Activated T-helper 1 cell treated with anti-CD3 and anti-CD28 coated beads, Interleukin-12 subunit alpha, Interleukin-12 subunit beta, Interleukin-2, Interleukin-4 antibody, amounts not matched to agents 30 ng/mL and 10 ng/mL and 1 ng/mL, durations not matched to agents 14 hours and 24 hours and 36 hours (primary cell): ENCODE data around the gene LGALS12. TPM values are rescaled to one million over a fixed set of nuclear protein-coding genes. Genes with fewer than 3 reads are reported as not detected.
"Not testable (repeated sequence)": the region's sequence is repeated elsewhere in the genome, so short reads cannot be mapped to it uniquely, and the experiment has no call there.

Experiments used
- DNase-seq: peaks from one replicate; pipeline ENCODE4 v3.0.0; 2021; ENCODE audit warnings: low spot score
- H3K27ac Mint-ChIP-seq: one replicate; pipeline ENCODE4 v1.8.0; 2021; ENCODE audit warnings: mild to moderate bottlenecking, mixed read lengths
- H3K27me3 Mint-ChIP-seq: one replicate; pipeline ENCODE4 v1.8.0; 2022; ENCODE audit warnings: mild to moderate bottlenecking, moderate library complexity, mixed read lengths; ENCODE audit not compliant: insufficient read depth
- H3K36me3 Mint-ChIP-seq: one replicate; pipeline ENCODE4 v1.8.0; 2021; ENCODE audit warnings: low read depth, mixed read lengths
- H3K4me1 Mint-ChIP-seq: one replicate; pipeline ENCODE4 v1.8.0; 2021; ENCODE audit warnings: low read depth, mixed read lengths
- H3K4me3 Mint-ChIP-seq: one replicate; pipeline ENCODE4 v1.8.0; 2021; ENCODE audit warnings: mild to moderate bottlenecking, moderate library complexity, mixed read lengths
- H3K9me3 Mint-ChIP-seq: one replicate; pipeline ENCODE4 v1.8.0; 2021; ENCODE audit warnings: mixed read lengths
- intact Hi-C: fragments of 100-400 bp; cut with micrococcal nuclease; formaldehyde crosslinking; loops from one replicate; pipeline ENCODE4 v1.15.1; 2024
- total RNA-seq: library from RNA; stranded (reverse); gene quantifications from 2 replicates; pipeline ENCODE4 v1.2.3, GENCODE V29; 2022

LGALS12 gene
- total RNA-seq, 1 donor from 2014 or later: not detected

DNA sequence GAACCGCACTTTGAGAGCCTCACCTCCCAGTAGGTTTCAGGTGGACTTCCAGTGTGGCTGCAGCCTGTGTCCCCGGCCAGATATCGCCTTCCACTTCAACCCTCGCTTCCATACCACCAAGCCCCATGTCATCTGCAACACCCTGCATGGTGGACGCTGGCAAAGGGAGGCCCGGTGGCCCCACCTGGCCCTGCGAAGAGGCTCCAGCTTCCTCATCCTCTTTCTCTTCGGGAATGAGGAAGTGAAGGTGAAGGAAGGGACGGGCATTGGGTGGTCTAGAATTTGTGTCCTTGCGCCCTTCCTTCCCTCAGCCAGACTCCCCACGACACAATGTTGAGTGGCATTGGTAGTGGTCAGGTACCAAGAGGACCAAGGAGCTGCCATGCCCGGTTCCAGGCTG, 2.9 kb downstream of the LGALS12 start:
- intact Hi-C loops: no loop called here
- Mint-ChIP-seq H3K27ac (no peak overlapping the region), H3K27me3 (peaks cover 4% of the 10 kb centered on the region), H3K4me3 (no peak overlapping the region), H3K4me1 (no peaks in the 10 kb centered on the region), H3K9me3 (no peaks in the 10 kb centered on the region), H3K36me3 (no peaks in the 10 kb centered on the region)
- no peak for DNase-seq

GRCh38 chr11:63510360-63511047, 4.6 kb downstream of the LGALS12 start:
- Mint-ChIP-seq H3K4me1 (no peaks in the 10 kb centered on the region), H3K27me3 (peaks cover 4% of the 10 kb centered on the region), H3K4me3 (no peak overlapping the region), H3K36me3 (no peaks in the 10 kb centered on the region), H3K9me3 (no peaks in the 10 kb centered on the region), H3K27ac (no peak overlapping the region)
- intact Hi-C loops: no loop called here
- DNase-seq: no peak

GRCh38 chr11:63511048-63511748, 5.3 kb downstream of the LGALS12 start:
- Mint-ChIP-seq H3K9me3 (no peaks in the 10 kb centered on the region), H3K4me3 (no peak overlapping the region)
- intact Hi-C loops: no loop called here

DNA sequence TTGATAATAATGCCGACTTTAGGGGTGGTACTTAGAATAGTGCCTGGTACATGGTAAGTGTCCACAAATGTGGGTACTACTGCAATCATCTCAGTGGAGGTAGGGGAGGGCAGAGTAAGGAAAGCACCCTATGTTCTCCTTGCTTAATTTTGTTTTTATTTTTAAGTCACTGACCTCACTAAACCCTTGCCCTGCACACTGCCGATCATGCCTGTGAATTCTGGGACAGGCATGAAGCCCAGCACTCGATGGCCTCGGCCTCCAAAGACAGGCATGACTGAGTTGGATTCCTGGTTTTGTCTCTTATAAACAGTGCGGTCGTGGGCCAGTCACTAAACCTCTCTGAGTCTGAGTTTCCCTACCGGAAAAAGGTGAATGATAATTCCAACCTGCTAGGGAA, 6.9 kb downstream of the LGALS12 start:
- Mint-ChIP-seq H3K36me3 (no peaks in the 10 kb centered on the region), H3K4me3 (no peak overlapping the region), H3K9me3 (no peaks in the 10 kb centered on the region), H3K27ac (no peak overlapping the region), H3K27me3 (peaks cover 4% of the 10 kb centered on the region), H3K4me1 (no peaks in the 10 kb centered on the region)
- DNase-seq: no peak
- intact Hi-C loops: no loop called here

More at GRCh38 chr11:63511048-63511748, 5.3 kb downstream of the LGALS12 start:
- no peaks in the 10 kb centered on the region for H3K36me3 Mint-ChIP-seq
- no peak for DNase-seq
- no peaks in the 10 kb centered on the region for H3K4me1 Mint-ChIP-seq
- peaks cover 4% of the 10 kb centered on the region for H3K27me3 Mint-ChIP-seq
- H3K27ac Mint-ChIP-seq: no peak overlapping the region

DNA sequence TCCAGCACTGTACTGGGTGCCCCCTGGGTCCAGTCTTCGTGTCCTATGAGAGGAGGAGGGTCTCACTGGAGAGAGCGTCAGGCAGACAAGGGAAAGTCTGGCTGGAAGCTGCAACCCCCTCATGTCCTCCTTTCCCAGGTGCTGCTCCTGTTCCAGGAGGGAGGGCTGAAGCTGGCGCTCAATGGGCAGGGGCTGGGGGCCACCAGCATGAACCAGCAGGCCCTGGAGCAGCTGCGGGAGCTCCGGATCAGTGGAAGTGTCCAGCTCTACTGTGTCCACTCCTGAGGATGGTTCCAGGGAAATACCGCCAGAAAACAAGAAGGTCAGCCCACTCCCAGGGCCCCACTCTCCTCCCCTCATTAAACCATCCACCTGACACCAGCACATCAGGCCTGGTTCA, 10.2 kb downstream of the LGALS12 start:
- no peaks in the 10 kb centered on the region for H3K36me3 Mint-ChIP-seq
- no peak for DNase-seq
- H3K4me1 Mint-ChIP-seq: peaks cover 12% of the 10 kb centered on the region
- no peaks in the 10 kb centered on the region for H3K9me3 Mint-ChIP-seq
- intact Hi-C loops: no loop called here
- H3K27me3 Mint-ChIP-seq: peaks cover 8% of the 10 kb centered on the region
- H3K27ac Mint-ChIP-seq: no peak overlapping the region
- no peak overlapping the region for H3K4me3 Mint-ChIP-seq

- H3K27ac Mint-ChIP-seq: no peak overlapping the region
- H3K9me3 Mint-ChIP-seq: no peaks in the 10 kb centered on the region
- intact Hi-C loops: no loop called here
Measured at GRCh38 chr11:63517156-63517555, 11.3 kb downstream of the LGALS12 start.

GRCh38 chr11:63518548-63518947, 12.7 kb downstream of the LGALS12 start:
- Mint-ChIP-seq H3K4me3 (no peak overlapping the region), H3K27me3 (peaks cover 12% of the 10 kb centered on the region), H3K4me1 (peaks cover 12% of the 10 kb centered on the region), H3K36me3 (no peaks in the 10 kb centered on the region), H3K9me3 (no peaks in the 10 kb centered on the region), H3K27ac (no peak overlapping the region)
- no peak for DNase-seq
- intact Hi-C loops: no loop called here

More at GRCh38 chr11:63517156-63517555, 11.3 kb downstream of the LGALS12 start:
- no peak for DNase-seq
- H3K4me1 Mint-ChIP-seq: peaks cover 12% of the 10 kb centered on the region
- no peaks in the 10 kb centered on the region for H3K36me3 Mint-ChIP-seq
- H3K4me3 Mint-ChIP-seq: no peak overlapping the region
- H3K27me3 Mint-ChIP-seq: peaks cover 8% of the 10 kb centered on the region

DNA sequence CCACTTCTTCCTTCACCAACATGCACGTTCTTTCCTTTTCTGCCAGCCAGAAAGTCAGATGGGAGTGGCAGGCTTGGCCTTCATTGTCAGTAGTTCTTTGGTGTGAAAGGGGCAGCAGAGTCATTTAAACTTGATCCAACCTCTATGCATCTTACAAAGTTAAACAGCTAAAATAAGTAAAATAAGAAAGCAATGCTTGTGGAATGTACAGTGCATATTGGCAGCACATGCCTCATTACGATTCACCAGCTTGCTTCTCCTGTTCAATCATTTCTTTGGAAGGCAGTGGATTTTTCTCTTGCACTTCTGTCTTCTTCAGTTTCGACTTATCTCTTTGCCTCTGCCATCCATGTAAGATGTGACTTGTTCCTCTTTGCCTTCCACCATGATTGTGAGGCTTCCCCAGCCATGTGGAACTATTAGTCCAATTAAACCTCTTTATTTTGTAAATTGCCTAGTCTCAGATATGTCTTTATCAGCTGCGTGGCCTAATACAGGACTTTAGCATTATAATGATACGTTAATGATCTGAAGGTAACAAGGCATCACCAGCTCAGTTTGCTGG, 14.8 kb downstream of the LGALS12 start:
- Mint-ChIP-seq H3K9me3 (no peaks in the 10 kb centered on the region), H3K4me1 (peaks cover 12% of the 10 kb centered on the region), H3K36me3 (no peaks in the 10 kb centered on the region), H3K27ac (no peak overlapping the region), H3K27me3 (peaks cover 12% of the 10 kb centered on the region), H3K4me3 (no peak overlapping the region)
- no peak for DNase-seq
- intact Hi-C loops: no loop called here

DNA sequence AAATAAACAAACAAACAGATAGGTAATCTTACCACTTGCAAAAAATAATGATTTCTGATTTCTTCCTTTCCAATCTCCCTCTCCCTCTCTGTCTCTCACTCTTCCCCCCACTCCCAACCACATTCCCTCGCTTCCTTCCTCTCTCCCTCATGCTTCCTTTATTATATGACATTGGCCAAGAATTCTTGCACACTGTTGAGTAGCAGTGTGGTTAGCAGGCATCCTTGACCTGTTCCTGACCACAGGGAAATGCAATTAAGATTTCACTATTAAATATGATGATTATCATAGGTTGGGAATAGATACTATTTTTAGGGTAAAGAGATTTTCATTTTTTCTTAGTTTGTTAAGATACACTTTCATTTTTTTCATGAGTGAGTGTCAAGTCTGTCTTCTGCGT, 16.0 kb downstream of the LGALS12 start:
- H3K9me3 Mint-ChIP-seq: no peaks in the 10 kb centered on the region
- no peak overlapping the region for H3K27ac Mint-ChIP-seq
- intact Hi-C loops: no loop called here
- no peak overlapping the region for H3K4me3 Mint-ChIP-seq
- H3K36me3 Mint-ChIP-seq: no peaks in the 10 kb centered on the region
- H3K4me1 Mint-ChIP-seq: peaks cover 12% of the 10 kb centered on the region
- H3K27me3 Mint-ChIP-seq: peaks cover 12% of the 10 kb centered on the region
- no peak for DNase-seq

DNA sequence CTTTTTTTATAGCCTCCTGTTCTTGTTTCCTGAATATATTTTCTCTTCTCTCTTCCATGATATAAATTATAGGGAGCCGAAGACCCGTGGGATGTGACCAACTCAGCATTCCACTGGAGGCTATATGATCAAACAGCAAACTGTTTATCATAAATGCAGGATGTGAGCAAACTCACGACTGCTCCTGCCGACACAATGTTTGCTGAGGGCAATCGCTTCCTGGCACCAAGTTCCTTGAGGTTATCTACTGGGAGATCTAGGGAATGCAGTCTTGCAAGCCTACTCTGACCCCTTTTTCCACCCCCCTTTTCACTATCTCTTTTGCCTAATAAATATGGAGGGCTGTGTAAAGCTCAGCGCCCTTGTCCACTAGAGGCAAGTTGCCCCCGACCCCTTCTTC, 17.3 kb downstream of the LGALS12 start:
- H3K27ac Mint-ChIP-seq: no peak overlapping the region
- intact Hi-C loops: no loop called here
- H3K27me3 Mint-ChIP-seq: peaks cover 12% of the 10 kb centered on the region
- no peak for DNase-seq
- no peaks in the 10 kb centered on the region for H3K36me3 Mint-ChIP-seq
- peaks cover 10% of the 10 kb centered on the region for H3K4me1 Mint-ChIP-seq
- no peaks in the 10 kb centered on the region for H3K9me3 Mint-ChIP-seq
- no peak overlapping the region for H3K4me3 Mint-ChIP-seq

DNA sequence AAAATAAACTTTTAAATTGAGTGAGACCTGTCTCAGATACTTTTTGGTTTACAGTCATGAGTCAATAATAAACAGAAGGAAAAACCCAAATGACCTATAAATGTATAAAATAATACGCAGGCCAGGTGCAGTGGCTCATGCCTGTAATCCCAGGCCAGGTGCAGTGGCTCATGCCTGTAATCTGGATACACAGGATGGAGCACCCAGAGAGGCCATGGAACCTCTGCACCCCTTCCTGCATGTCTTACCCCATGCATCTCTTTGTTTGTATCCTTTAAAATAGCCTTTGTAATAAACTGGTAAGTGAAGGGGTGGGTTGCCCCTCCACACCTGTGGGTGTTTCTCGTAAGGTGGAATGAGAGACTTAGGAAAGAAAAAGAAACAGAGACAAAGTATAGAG, 21.8 kb downstream of the LGALS12 start:
- no peak overlapping the region for H3K4me3 Mint-ChIP-seq
- peaks cover 5% of the 10 kb centered on the region for H3K27me3 Mint-ChIP-seq
- H3K4me1 Mint-ChIP-seq: peaks cover 33% of the 10 kb centered on the region
- no peak overlapping the region for H3K27ac Mint-ChIP-seq
- DNase-seq: no peak
- intact Hi-C loops: no loop called here
- no peaks in the 10 kb centered on the region for H3K9me3 Mint-ChIP-seq
- H3K36me3 Mint-ChIP-seq: no peaks in the 10 kb centered on the region

DNA sequence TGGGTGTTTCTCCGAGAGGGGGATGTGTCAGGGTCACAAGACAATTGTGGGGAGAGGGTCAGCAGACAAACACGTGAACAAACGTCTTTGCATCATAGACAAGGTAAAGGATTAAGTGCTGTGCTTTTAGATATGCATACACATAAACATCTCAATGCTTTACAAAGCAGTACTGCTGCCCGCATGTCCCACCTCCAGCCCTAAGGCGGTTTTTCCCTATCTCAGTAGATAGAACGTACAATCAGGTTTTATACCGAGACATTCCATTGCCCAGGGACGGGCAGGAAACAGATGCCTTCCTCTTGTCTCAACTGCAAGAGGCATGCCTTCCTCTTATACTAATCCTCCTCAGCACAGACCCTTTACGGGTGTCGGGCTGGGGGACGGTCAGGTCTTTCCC, 22.3 kb downstream of the LGALS12 start:
- H3K4me3 Mint-ChIP-seq, H3K27ac Mint-ChIP-seq, H3K36me3 Mint-ChIP-seq, H3K9me3 Mint-ChIP-seq, intact Hi-C loops, H3K27me3 Mint-ChIP-seq, DNase-seq: not testable (repeated sequence)
- peaks cover 34% of the 10 kb centered on the region for H3K4me1 Mint-ChIP-seq

- H3K27ac Mint-ChIP-seq, H3K9me3 Mint-ChIP-seq: not testable (repeated sequence)
- peaks cover 40% of the 10 kb centered on the region for H3K4me1 Mint-ChIP-seq
Measured at GRCh38 chr11:63528729-63529278, 22.9 kb downstream of the LGALS12 start.

More at GRCh38 chr11:63528729-63529278, 22.9 kb downstream of the LGALS12 start:
- H3K27me3 Mint-ChIP-seq, intact Hi-C loops, H3K4me3 Mint-ChIP-seq, H3K36me3 Mint-ChIP-seq, DNase-seq: not testable (repeated sequence)
